Ramos (cell line): ENCODE results near the gene PARL.

Experiments
- in situ Hi-C: fragments of 300-500 bp; cut with MboI; formaldehyde crosslinking; loops from one replicate; pipeline ENCODE4 v1.14.3; 2022; ENCODE audit warnings: low sequenced_read_pairs; ENCODE audit not compliant: unreplicated experiment

Gene PARL

DNA sequence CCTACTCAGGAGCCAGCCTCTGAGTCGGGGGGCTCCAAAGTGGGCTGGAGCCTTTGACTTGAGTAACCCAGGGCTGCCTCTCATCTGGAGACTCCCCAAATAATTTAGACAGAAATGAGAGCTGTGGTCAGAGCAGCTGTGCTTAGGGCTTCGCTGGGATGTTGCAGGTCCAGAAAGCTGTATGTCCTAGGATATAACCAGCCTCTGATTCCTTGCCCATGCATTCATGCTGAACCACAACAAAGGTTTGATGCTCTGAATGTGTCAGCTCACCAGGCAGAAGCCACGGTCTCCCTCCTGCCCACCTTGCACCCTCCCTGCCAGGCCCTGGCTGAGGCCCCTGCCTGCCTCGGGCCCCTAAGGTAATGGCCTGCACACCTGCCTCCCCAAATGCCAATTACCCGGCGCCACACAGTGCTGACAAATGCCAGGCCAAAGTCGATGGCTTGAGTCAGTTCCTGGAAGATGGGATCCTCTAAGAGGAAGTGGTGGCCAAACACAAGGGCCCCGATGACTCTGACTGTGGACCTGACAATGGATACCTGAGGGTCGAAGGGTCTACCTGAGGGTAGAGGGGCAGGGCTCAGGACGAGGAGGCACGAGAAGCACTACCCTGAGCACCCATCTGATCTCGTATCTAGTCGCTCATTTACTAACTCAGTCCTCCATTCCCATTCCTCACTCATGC, 21.7 kb upstream of the PARL start:
- in situ Hi-C loops: loop anchor here (5.0 kb wide), 2 partner anchors 111 to 376 kb away; partner anchors contain the start of gene ABCC5

DNA sequence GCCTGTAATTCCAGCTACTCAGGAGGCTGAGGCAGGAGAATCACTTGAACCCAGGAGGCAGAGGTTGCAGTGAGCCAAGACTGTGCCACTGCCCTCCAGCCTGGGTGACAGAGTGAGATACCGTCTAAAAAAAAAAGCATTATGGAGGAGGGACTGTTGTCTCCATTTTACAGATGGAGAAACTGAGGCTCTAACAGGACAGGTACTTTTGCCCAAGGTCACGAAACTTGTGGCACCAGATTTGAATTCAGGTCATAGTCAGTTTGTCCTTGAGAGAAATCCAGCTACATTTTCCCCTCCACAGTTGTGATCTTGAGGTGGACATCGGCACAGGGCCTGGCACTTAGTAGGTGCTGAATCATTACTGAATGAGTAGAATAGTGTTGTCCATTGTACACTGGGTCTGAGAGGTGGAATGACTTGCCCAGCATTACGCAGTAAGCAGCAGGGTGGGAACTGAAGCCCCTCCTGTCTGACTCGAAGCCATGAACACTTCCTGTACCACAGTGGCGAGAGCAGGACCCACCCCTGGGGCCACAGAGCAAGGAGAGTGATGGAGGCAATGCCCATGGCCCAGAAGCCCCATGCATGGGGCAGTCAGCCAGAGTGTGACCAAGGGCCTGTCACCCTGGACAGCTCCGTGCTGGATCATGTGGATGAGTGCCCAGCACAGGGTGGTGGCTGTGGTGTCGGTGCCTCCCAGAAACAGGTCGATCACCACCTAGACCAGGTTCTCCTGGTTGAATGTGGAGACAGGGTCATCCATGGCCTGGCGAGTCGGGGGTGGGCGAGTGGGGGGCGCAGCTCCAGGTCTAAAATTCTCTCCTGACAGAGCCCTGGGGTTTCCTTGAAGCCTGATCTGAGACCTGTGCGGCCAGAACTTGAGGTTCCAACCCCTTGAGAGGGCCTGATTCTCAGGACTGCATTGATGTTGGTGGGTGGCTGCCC, 20.4 kb upstream of the PARL start:
- in situ Hi-C loops: loop anchor here (5.0 kb wide), 2 partner anchors 112 to 377 kb away; partner anchors contain the start of gene ABCC5

DNA sequence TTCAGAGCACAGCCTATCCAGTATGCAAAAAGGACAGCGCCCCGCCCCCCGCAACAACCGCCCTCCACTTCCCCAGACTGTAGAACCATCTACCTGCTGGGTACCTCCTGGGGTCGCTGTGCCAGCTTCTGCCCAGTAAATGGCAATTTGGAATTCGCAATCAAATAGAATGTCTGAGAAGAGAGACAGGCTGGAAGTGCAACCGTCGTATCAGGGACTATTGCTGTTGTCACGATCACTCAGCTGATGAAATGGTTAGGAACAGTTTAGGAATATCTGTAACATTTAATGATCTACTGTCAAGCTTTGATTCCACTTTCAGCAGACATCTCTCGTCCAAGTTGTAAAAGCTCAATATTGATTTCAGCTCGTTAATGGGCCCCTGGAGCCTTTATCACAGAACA, 13.3 kb upstream of the PARL start:
- in situ Hi-C loops: loop anchor here (25.0 kb wide), 1 partner anchor 436 kb away; no protein-coding TSS in a partner anchor

DNA sequence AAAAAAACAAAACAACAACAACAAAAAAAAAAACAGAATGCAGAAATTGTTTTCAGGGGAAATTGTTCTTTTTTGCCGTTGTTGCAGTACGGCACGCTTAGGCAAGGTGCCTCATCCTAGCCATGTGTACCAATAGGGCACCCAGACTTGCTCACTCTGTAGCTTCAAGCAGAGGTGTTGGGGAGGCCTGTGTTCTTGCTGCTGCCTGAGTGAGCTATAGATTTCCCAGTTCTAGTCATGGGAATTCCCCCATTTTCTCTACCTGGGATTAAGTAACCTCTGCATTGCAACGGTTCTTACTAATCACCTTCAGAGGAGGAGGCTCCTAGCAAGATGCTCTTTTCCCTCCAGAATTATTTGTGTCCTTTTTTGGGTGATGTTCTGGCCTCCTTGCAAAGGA, 12.9 kb upstream of the PARL start:
- in situ Hi-C loops: loop anchor here (25.0 kb wide), 1 partner anchor 435 kb away; no protein-coding TSS in a partner anchor

DNA sequence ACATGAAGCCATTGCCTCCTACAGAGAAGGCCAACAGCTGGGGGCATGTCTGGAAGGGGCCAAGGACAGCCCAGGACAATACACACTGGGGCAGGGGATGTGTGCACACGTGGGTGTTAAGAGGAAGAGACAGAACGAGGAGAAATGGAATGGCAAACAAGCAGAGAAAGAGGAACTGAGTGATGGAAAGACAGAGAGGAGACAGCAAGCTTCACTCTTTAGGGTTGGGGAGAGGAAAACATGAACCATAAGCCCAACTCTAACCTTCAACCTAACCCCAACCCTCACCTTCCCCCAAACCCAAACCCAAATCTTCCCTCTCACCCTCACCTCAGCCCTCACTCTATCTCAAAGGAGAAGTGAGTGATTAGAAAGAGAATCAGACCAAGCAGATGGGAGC, 11.9 kb upstream of the PARL start:
- in situ Hi-C loops: loop anchor here (25.0 kb wide), 1 partner anchor 434 kb away; no protein-coding TSS in a partner anchor

DNA sequence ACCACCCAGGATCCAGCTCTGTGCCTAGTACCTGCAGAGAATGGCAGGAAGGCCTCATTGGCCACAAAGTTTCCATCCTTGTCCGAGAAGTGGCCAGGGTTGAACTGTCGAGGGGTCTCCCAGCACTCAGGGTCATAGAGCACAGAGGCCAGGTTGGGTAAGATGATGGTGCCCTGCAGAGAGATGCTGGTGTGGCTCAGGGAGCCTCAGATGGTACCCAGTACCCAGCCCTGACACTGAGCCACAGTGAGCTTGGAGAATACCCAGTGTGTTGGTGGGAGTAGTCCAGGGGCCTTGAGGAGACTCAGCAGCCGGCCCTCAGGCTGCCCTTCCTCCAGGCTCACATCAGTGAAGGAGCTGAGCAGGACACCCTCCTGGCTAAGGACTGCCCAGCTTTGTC, 11.5 kb upstream of the PARL start:
- in situ Hi-C loops: loop anchor here (25.0 kb wide), 1 partner anchor 434 kb away; no protein-coding TSS in a partner anchor

DNA sequence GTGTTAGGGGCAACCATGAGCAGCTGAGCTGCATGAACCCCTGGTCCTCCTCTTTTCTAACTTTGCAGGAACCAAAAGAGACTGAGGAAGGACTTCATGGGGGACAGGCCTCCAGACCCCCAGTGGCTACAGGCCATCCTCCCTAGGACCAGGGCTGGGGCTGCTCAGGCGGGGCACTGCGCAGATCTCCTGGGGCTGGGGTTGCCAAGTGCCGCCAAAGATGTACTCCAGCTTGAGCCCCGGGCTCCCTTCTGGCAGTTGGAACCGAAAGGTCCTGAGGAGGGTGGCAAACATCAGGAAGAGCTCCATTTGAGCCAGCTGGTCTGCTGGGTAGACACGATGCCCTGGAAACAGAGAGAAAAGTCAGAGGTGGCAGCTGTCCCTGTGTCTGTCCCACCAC, 11.1 kb upstream of the PARL start:
- in situ Hi-C loops: loop anchor here (25.0 kb wide), 1 partner anchor 433 kb away; no protein-coding TSS in a partner anchor

DNA sequence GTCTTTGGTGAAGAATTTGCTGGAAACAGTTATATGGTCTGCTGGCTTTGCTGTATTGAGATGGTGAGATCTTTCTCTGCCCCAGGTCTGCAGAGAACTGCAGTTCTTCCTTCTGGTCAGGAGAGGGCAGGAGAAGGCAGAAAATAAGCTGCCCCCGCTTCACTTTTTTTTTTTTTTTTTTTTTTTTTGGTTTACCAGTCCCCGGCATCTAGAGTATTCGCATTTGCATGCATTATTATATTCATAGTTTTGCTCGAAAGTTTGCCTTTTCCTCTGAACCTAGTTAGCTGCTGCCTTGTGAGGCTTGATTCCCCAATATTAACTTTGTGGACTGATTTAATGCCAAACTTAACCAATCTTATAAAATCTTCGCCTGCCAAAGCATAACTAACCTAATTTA, 10.6 kb upstream of the PARL start:
- in situ Hi-C loops: loop anchor here (25.0 kb wide), 1 partner anchor 433 kb away; no protein-coding TSS in a partner anchor

DNA sequence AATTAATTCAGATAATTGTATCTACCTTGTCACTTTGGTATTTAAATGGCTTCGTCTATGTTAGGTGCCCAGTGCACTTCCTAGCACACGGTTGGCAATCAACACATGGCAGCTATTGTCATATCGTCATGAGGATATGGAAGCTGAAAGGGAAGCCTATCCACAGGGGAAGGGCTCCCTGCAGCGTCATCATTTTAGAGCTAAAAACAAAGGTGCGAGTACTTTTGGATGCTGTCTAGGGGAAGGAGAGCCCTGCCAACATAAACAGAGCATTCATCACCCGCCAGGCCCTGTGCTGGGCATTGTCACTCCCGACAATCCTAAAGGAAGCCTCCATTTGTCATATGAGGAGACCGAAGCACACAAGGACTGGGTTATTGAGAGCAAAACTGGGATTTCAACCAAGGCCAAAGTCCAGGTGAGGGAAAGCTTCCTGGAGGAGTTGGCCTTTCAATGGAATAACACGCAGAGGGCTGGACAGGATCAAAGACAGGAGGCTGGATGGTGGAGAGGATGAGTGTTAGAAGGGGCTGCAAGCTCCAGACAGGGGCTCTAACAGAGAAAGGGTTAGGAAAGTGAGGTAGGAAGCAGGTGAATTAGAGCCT, 8.0 kb upstream of the PARL start:
- in situ Hi-C loops: loop anchor here (25.0 kb wide), 1 partner anchor 430 kb away; no protein-coding TSS in a partner anchor

DNA sequence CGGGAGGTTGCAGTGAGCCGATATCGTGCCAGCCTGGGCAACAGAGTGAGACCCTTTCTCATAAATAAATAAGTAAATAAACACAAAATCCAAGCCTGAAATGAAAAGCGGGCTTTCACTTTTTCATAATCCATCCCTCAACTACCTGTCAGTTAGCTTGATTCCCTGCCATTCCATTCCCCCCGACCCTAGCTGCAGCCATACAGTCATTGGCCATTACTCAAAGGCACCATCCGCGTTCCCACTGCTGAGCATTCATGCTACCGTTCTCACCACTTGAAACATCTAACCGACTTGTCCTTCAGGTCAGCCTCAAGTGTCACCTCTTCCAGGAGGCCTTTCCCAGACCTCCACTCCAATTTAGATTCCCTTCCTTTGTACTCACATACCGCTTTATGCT, 1.1 kb upstream of the PARL start:
- in situ Hi-C loops: loop anchor here (25.0 kb wide), 1 partner anchor 423 kb away; no protein-coding TSS in a partner anchor

DNA sequence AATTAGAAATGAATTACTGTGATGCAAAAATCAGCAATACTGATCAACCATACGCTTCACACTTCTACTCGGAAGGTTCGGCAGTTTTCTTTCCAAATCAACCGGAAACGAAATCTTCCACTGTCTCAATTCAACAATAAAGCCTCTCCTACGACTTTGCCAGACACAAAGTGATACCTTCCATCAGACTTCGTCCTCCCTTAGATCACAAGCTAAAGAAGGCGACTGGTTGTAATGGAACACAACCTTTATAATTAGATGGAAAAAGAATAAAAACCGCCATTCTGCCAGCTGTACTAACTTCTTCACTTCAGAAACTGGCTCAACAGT, 618 bp downstream of the PARL start:
- in situ Hi-C loops: loop anchor here (25.0 kb wide), 1 partner anchor 422 kb away; no protein-coding TSS in a partner anchor

DNA sequence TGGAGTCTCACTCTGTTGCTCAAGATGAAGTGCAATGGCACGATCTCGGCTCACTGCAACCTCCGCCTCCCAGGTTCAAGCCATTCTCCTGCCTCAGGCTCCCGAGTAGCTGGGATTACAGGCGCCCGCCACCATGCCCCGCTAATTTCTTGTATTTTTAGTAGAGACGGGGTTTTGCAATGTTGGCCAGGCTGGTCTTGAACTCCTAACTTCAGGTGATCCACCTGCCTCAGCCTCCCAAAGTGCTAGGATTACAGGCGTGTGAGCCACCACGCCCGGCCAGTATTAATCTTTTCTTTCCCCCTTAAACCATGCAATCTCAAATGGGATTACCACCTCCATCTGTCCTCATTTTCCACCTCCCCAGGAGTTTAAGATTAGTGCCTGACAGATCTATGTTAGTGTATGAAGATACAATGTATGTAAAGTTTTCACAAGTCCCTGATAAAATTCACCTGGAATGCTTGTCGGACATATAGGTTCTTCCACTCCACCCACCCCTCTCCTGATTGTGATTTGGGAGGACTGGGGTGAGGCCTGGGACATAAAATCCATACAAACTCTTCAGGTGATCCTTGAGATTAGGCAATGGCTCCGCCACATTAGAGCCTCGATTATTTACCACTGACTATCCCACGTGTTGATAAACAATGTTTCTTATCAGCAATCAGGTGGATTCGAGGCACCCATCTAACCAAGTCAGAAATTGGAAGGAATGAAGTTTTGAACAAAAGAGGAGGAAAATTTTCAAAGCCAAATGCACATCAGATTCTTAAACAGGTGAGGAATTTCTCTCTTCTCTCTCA, 1.2 kb downstream of the PARL start:
- in situ Hi-C loops: loop anchor here (25.0 kb wide), 1 partner anchor 421 kb away; no protein-coding TSS in a partner anchor

DNA sequence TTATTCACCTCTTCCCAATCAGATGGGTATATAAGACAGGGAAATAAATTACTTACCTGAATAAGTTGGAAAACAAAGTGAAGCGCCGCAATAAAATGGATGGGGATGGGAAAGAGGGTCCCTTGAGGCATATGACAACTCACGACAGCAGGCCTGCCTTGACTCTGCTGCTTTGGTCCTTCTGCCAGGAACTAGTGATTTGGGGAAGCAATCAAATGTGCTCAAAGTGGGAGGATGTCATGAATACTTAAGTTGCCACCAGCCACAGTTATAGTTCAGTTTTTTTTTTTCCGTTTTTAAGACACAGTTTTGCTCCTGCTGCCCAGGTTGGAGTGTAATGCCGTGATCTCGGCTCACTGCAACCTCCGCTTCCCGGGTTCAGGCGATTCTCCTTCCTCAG, 4.6 kb downstream of the PARL start:
- in situ Hi-C loops: loop anchor here (25.0 kb wide), 1 partner anchor 418 kb away; no protein-coding TSS in a partner anchor

DNA sequence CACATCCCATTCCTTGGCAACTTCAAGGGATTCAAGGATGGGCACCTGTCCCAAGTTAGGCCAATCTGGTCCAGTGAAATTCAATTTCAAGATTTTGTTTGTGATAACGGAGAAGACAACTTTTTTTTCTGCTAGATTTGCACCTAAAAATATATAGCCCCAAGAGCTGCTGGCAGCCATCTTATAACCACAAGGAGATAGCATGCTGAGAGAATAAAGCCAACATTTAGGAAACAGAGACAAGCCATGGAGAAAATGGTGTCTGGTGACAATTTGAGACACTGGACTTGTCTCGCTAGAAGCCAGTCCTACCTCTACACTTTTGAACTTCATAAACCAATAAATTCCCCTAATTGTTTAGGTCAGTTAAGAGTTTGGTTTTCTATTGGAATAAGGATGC, 5.4 kb downstream of the PARL start:
- in situ Hi-C loops: loop anchor here (25.0 kb wide), 1 partner anchor 417 kb away; no protein-coding TSS in a partner anchor

DNA sequence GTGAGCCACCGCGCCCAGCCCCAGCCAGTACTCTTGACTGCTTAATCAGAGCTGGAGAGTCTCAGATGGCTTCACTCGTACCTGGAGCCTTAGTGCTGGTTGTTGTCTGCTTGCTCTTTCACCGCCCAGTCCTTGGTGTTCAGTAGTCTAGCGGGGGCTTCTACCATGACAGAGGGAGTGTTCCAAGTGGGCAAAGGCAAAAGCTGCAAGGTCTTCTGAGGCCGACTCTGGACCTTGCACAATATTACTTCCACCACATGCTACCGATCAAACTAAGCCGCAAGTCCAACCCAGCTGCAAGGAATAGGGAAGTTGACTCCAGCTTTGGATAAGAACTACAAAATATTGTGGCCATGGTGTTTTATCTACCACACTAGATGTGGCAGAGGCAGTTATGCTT, 6.6 kb downstream of the PARL start:
- in situ Hi-C loops: loop anchor here (25.0 kb wide), 1 partner anchor 416 kb away; no protein-coding TSS in a partner anchor

DNA sequence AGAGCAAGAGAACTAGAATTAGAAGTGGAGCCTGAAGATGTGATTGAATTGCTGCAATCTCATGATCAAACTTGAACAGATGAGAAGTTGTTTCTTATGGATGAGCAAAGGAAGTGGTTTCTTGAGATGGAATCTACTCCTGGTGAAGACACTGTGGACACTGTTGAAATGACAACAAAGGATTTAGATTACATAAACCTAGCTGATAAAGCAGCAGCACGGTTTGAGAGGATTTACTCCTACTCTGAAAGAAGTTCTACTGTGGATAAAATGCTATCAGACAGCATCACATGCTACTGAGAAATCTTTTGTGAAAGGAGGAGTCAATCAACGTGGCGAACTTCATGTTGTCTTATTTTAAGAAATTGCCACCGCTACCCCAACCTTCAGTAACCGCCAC, 7.5 kb downstream of the PARL start:
- in situ Hi-C loops: loop anchor here (25.0 kb wide), 1 partner anchor 415 kb away; no protein-coding TSS in a partner anchor

DNA sequence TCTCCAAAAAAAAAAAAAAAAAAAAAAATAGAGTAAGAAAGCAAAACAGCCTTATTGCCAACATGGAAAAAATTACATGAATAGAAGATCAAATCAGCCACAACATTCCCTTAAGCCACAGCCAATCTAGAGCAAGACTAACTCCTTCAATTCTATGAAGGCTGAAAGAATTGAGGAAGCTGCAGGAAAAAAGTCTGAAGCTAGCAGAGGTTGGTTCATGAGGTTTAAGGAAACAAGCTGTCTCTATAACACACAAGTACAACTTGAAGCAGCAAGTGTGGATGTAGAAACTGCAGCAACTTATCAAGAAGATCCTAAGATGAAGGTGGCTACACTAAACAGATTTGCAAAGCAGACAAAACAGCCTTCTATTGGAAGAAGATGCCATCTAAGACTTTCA, 9.3 kb downstream of the PARL start:
- in situ Hi-C loops: loop anchor here (25.0 kb wide), 1 partner anchor 413 kb away; no protein-coding TSS in a partner anchor

DNA sequence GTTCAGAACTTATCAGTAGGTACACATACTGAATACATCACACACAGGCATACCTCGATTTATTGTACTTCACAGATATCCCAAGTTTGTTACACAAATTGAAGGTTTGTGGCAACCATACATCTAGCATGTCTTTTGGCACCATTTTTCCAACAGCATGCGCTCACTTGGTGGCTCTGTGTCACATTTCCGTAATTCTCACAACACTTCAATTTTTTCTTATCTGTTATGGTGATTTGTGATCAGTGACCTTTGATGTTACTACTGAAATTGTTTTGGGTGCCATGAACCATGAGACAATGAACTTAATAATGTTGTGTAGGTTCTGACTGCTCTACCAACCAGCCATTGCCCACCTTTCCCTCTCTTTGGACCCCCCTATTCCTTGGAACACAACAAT, 10.8 kb downstream of the PARL start:
- in situ Hi-C loops: no loop called here

DNA sequence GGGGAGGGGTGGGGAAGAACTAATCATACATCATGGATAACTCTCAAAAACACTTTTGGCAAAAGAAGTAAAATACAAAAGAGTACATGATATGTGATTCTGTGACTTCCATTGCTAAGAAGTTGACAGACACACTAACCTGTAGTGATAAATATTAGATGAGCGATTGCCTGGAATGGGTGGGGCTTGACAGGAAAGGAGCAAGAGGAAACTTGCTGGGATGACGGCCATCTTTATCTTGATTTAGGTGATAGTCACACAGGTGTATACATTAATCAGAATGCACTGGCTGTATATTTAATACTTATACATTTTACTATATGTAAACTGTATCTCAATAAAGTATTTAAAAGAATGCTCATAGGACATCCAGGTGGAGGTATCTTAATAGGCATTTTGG, 13.1 kb downstream of the PARL start:
- in situ Hi-C loops: no loop called here
